Epithelial cell of esophagus (primary cell): Measurements from ENCODE around the gene OPHN1.
A peak's percentile ranks its signal among the peaks of the same experiment; 100 is the strongest.

Source experiments
- DNase-seq: peaks from one replicate; pipeline ENCODE4 v3.0.0; 2010; ENCODE audit warnings: low read depth
- H3K4me3 ChIP-seq: 2 replicates; pipeline ENCODE4 v1.5.1; 2011; ENCODE audit warnings: mild to moderate bottlenecking, low read length, control low read depth
- TF ChIP-seq, protein P1 (sequence below): IDR thresholded peaks from 2 replicates; pipeline ENCODE4 v1.5.1; 2011; ENCODE audit warnings: low read depth, mild to moderate bottlenecking, low read length, control low read depth, inconsistent platforms; ENCODE audit not compliant: insufficient read depth; ENCODE audit errors: missing control alignments

OPHN1 gene

DNA sequence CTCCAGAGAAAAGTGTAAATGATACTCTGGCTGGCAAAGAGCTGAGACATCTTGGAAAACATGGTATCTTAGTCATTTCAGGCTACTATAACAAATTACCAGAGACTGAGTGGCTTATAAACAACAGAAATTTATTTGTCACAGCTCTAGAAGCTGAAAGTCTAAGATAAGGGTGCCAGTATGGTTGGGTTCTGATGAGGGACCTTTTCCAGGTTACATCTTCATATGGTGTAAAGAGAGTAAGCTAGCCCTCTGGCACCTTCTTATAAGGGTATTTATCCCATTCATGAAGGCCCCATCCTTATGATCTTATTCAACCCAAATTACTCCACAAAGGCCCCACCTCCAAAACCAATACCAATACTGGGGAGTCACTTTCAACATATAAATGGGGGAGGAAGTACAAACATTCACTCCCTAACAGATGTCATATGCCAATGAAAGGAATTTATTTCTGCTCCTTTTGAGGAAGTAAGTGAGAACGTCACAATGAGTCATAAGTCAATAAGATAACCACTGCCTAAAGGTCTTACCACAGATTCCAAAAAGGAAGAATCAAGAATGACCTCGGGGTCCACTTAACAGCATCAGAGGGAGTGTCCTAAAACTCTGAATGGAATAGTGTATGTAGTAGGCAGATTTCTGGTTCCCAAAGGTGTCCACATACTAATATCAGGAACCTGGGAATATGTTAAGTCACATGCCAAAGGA is 246.6 kb downstream of the OPHN1 start:
- H3K4me3 ChIP-seq: no peak overlapping the region
- peak; percentile 43 for DNase-seq
- TF ChIP-seq, protein P1, sequence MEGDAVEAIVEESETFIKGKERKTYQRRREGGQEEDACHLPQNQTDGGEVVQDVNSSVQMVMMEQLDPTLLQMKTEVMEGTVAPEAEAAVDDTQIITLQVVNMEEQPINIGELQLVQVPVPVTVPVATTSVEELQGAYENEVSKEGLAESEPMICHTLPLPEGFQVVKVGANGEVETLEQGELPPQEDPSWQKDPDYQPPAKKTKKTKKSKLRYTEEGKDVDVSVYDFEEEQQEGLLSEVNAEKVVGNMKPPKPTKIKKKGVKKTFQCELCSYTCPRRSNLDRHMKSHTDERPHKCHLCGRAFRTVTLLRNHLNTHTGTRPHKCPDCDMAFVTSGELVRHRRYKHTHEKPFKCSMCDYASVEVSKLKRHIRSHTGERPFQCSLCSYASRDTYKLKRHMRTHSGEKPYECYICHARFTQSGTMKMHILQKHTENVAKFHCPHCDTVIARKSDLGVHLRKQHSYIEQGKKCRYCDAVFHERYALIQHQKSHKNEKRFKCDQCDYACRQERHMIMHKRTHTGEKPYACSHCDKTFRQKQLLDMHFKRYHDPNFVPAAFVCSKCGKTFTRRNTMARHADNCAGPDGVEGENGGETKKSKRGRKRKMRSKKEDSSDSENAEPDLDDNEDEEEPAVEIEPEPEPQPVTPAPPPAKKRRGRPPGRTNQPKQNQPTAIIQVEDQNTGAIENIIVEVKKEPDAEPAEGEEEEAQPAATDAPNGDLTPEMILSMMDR: no peak

DNA sequence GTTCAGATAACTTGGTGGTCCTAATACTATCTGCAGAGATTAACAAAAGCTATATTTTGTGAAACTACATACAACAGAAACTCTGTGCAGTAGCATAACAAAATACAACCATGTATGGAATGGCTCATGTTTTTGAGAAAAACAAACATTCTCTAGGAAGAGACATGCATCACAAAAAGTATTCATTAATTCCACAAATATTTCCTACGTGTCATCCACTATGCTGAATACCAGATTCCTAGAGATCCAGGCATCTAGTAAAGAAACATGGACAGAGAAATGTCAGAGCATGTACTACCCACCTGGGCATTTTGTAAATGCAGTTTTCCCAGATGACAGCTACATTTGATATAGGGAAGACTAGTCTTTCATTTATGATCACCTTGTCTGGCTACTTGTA is 248.1 kb downstream of the OPHN1 start:
- DNase-seq: no peak
- H3K4me3 ChIP-seq: no peak overlapping the region
- TF ChIP-seq, protein P1: no peak

DNA sequence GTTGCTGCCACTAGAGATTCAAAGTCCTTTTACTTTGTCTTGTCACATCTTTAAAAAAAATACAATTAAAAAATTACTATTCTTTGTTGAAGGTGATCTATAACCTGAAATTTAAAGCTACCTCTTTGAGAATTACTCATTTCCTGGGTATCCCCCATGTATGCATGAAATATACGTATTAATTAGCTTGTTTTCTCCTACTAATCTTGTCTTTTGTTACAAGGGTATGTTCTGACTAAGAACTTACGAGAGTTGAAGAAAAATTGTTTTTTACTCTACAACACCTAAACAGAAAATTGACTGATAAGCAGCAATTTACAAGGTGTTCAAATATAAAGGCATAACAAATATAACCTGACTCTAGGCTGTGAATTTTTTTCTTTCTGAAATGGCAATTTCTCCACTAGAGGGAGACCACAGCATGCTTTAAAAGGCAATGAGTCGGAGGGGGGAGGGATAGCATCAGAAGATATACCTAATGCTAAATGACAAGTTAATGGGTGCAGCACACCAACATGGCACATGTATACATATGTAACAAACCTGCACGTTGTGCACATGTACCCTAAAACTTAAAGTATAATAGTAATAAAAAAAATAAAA is 249.6 kb downstream of the OPHN1 start:
- TF ChIP-seq, protein P1: peak; percentile 49
- no peak overlapping the region for H3K4me3 ChIP-seq
- peak; percentile 47 for DNase-seq

DNA sequence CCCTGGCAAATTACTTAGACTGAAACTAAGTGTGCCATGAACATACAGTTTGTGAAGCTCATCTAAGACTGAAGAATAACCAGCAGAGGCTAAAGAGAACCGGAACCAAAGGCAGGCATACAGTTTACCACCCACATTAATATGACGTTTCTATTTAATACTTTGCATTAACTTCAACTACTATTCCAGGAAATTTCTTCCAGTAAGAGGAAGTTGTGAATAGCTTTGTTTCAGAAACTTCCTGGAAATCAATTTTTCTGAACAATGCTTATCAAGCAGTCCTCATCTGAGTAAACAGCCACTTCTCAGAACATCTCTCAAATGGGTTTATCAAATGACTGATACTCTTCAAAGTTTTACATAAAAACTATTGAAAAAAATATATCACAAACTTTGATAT is 252.7 kb downstream of the OPHN1 start:
- TF ChIP-seq, protein P1: no peak
- no peak for DNase-seq
- H3K4me3 ChIP-seq: no peak overlapping the region

DNA sequence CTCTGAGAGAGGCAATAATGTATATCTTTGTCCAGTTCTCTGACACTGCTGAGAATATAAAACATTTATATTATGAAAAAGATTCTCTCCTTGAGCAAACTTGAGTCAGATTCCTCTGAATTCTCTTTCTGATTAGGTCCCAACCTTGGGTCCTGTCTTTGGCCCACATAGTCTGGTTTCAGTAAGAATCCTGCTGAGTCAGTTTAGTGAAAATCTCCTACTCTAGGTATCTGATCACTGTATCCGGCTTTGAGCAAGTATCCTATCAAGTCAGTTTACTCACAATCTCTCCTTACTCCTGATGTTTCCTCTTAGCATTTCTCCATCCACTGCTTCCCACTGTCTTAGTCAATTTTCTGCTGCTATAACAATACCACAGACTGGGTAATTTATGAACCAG is 253.9 kb downstream of the OPHN1 start:
- H3K4me3 ChIP-seq: no peak overlapping the region
- no peak for DNase-seq
- TF ChIP-seq, protein P1: no peak

DNA sequence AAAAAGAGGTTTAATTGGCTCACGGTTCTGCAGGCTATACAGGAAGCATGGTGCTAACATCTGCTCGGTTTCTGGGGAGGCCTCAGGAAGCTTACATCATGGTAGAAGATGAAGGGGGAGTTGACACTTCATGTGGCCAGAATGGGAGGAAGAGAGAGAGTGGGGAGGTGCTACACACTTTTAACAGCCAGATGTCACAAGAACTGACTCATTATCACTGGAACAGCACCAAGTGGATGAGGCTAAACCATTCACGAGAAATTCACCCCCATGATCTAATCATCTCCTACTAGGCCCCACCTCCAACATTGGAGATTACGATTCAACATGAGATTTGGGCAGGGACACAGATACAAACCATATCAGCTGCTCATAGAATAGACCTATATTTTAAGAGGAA is 255.8 kb downstream of the OPHN1 start:
- TF ChIP-seq, protein P1: no peak
- H3K4me3 ChIP-seq: no peak overlapping the region
- DNase-seq: peak; percentile 27

DNA sequence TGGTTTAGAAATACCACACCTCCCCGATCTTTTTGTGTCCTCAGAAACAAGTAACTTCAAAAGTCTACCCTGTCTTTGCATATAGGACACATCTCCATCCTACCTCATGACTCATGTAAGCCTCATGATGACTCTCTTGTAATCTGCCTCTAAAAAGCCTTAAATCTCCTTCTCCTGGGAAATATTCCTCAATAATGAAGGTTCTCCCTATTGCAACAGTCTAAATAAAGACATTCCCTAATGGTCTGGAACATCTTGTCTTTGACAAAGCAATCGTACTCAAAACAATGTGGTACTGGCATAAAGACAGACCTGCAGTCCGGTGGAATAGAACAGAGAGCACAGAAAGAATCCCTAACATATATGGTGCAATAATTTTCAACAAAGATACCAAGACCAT is 257.7 kb downstream of the OPHN1 start:
- TF ChIP-seq, protein P1: no peak
- H3K4me3 ChIP-seq: no peak overlapping the region
- DNase-seq: peak; percentile 25
